HEK293 (cell line): ENCODE results near the gene ASTN2.

ENCODE experiments used
- CTCF ChIA-PET: fragments of 350-600 bp; formaldehyde crosslinking; extraction: SDS; loops from one replicate; lab custom pipeline; 2021; ENCODE audit warnings: antibody characterized with exemption; lab: Yijun Ruan, JAX
- POLR2A ChIA-PET: fragments of 300-600 bp; formaldehyde crosslinking; extraction: SDS; loops from one replicate; lab custom pipeline; 2020; ENCODE audit warnings: antibody characterized with exemption, inconsistent platforms; lab: Yijun Ruan, JAX
- H3K27ac ChIP-seq: fragments of 200-500 bp; sonication (Bioruptor generic); 2 replicates; pipeline ENCODE4 v1.5.1; 2014; ENCODE audit warnings: low read depth, low read length, control low read depth, inconsistent platforms; ENCODE audit errors: extremely low read depth
- H3K36me3 ChIP-seq, 2 experiments: fragments of 200-500 bp in 1 of 2; sonication (Bioruptor generic) in 1 of 2; 1 replicate in 1 of 2; 2 replicates in 1 of 2; pipeline ENCODE4 v1.5.1; 2014 to 2017; ENCODE audit warnings: inconsistent platforms in 2 of 2, low read length in 2 of 2; ENCODE audit not compliant: control insufficient read depth in 2 of 2, insufficient read depth in 1 of 2
- H3K4me1 ChIP-seq: fragments of 200-500 bp; sonication (Bioruptor generic); 2 replicates; pipeline ENCODE4 v1.5.1; 2014; ENCODE audit warnings: mild to moderate bottlenecking, low read length, inconsistent platforms; ENCODE audit not compliant: control insufficient read depth, insufficient read depth
- H3K4me3 ChIP-seq: 2 replicates; pipeline ENCODE4 v1.5.1; 2011; ENCODE audit warnings: low read depth, mild to moderate bottlenecking, control low read depth, low read length, moderate library complexity
- H3K9me3 ChIP-seq: fragments of 200-500 bp; sonication (Bioruptor generic); 2 replicates; pipeline ENCODE4 v1.5.1; 2014; ENCODE audit warnings: low read depth, low read length, inconsistent platforms; ENCODE audit not compliant: control insufficient read depth, insufficient read depth
- GFI1B ChIP-seq: fragments of 450-650 bp; formaldehyde crosslinking; IDR thresholded peaks from 2 replicates; pipeline ENCODE4 v1.5.1; 2016; ENCODE audit warnings: missing biosample characterization, missing genetic modification characterization
- GLIS1 ChIP-seq: fragments of 450-650 bp; formaldehyde crosslinking; IDR thresholded peaks from 2 replicates; pipeline ENCODE4 v1.5.1; 2016; ENCODE audit warnings: missing biosample characterization, missing genetic modification characterization
- IKZF3 ChIP-seq: fragments of 450-650 bp; IDR thresholded peaks from 2 replicates; pipeline ENCODE4 v1.5.0; 2018; ENCODE audit warnings: missing biosample characterization, mild to moderate bottlenecking, missing genetic modification characterization, moderate library complexity
- RBAK ChIP-seq: fragments of 450-650 bp; formaldehyde crosslinking; IDR thresholded peaks from 2 replicates; pipeline ENCODE4 v1.5.1; 2016; ENCODE audit warnings: missing biosample characterization, missing genetic modification characterization
- WT1 ChIP-seq: fragments of 450-650 bp; formaldehyde crosslinking; IDR thresholded peaks from 2 replicates; pipeline ENCODE4 v1.5.1; 2016; ENCODE audit warnings: missing biosample characterization, missing genetic modification characterization
- ZNF112 ChIP-seq: fragments of 450-650 bp; formaldehyde crosslinking; IDR thresholded peaks from 2 replicates; pipeline ENCODE4 v1.5.0; 2017; ENCODE audit warnings: missing biosample characterization, missing genetic modification characterization
- ZNF202 ChIP-seq: fragments of 450-650 bp; formaldehyde crosslinking; IDR thresholded peaks from 2 replicates; pipeline ENCODE4 v1.5.1; 2016; ENCODE audit warnings: missing biosample characterization, missing genetic modification characterization, borderline replicate concordance
- ZNF221 ChIP-seq: fragments of 450-650 bp; formaldehyde crosslinking; IDR thresholded peaks from 2 replicates; pipeline ENCODE4 v1.5.1; 2017; ENCODE audit warnings: missing biosample characterization, missing genetic modification characterization, borderline replicate concordance
- ZNF23 ChIP-seq: fragments of 450-650 bp; formaldehyde crosslinking; IDR thresholded peaks from 2 replicates; pipeline ENCODE4 v1.5.1; 2016; ENCODE audit warnings: missing biosample characterization, missing genetic modification characterization, borderline replicate concordance
- ZNF239 ChIP-seq: fragments of 450-650 bp; formaldehyde crosslinking; IDR thresholded peaks from 2 replicates; pipeline ENCODE4 v1.5.1; 2016; ENCODE audit warnings: missing biosample characterization, missing genetic modification characterization
- ZNF426 ChIP-seq: fragments of 450-650 bp; formaldehyde crosslinking; IDR thresholded peaks from 2 replicates; pipeline ENCODE4 v1.5.1; 2017; ENCODE audit warnings: missing biosample characterization, missing genetic modification characterization, mild to moderate bottlenecking, inconsistent platforms, moderate library complexity
- ZNF549 ChIP-seq: fragments of 450-650 bp; IDR thresholded peaks from 2 replicates; pipeline ENCODE4 v1.5.1; 2018; ENCODE audit warnings: missing biosample characterization, missing genetic modification characterization, mild to moderate bottlenecking, inconsistent platforms, moderate library complexity
- ZNF596 ChIP-seq: fragments of 450-650 bp; IDR thresholded peaks from 2 replicates; pipeline ENCODE4 v1.5.0; 2018; ENCODE audit warnings: missing biosample characterization, mild to moderate bottlenecking, missing genetic modification characterization, moderate library complexity
- ZNF600 ChIP-seq: fragments of 450-650 bp; formaldehyde crosslinking; IDR thresholded peaks from 2 replicates; pipeline ENCODE4 v1.5.1; 2016; ENCODE audit warnings: missing biosample characterization, missing genetic modification characterization
- ZNF660 ChIP-seq: fragments of 450-650 bp; IDR thresholded peaks from 2 replicates; pipeline ENCODE4 v1.5.1; 2018; ENCODE audit warnings: missing biosample characterization, mild to moderate bottlenecking, missing genetic modification characterization
- ZNF664 ChIP-seq: fragments of 450-650 bp; formaldehyde crosslinking; IDR thresholded peaks from 2 replicates; pipeline ENCODE4 v1.5.1; 2016; ENCODE audit warnings: missing biosample characterization, missing genetic modification characterization
- ZNF701 ChIP-seq: fragments of 450-650 bp; formaldehyde crosslinking; IDR thresholded peaks from 2 replicates; pipeline ENCODE4 v1.5.1; 2016; ENCODE audit warnings: missing biosample characterization, missing genetic modification characterization
- ZNF791 ChIP-seq: fragments of 450-650 bp; formaldehyde crosslinking; IDR thresholded peaks from 2 replicates; pipeline ENCODE4 v1.5.1; 2016; ENCODE audit warnings: missing biosample characterization, missing genetic modification characterization
- ZNF792 ChIP-seq: fragments of 450-650 bp; formaldehyde crosslinking; IDR thresholded peaks from 2 replicates; pipeline ENCODE4 v1.5.1; 2016; ENCODE audit warnings: missing biosample characterization, missing genetic modification characterization
- TF ChIP-seq, protein P1 (sequence below): fragments of 450-650 bp; formaldehyde crosslinking; IDR thresholded peaks from 2 replicates; pipeline ENCODE4 v1.5.1; 2016; ENCODE audit warnings: missing biosample characterization, missing genetic modification characterization
- TF ChIP-seq, protein P2 (sequence below): fragments of 450-650 bp; formaldehyde crosslinking; IDR thresholded peaks from 2 replicates; pipeline ENCODE4 v1.5.1; 2017; ENCODE audit warnings: missing biosample characterization, missing genetic modification characterization
- TF ChIP-seq, protein P3 (sequence below): sonication (generic); formaldehyde crosslinking; IDR thresholded peaks from 2 replicates; pipeline ENCODE4 v1.8.1; 2022; ENCODE audit warnings: mild to moderate bottlenecking, moderate library complexity, missing genetic modification reagents
- TF ChIP-seq, protein P4 (sequence below): fragments of 450-650 bp; formaldehyde crosslinking; IDR thresholded peaks from 2 replicates; pipeline ENCODE4 v1.5.1; 2017; ENCODE audit warnings: missing biosample characterization, mild to moderate bottlenecking, missing genetic modification characterization, moderate library complexity

ASTN2 gene

DNA sequence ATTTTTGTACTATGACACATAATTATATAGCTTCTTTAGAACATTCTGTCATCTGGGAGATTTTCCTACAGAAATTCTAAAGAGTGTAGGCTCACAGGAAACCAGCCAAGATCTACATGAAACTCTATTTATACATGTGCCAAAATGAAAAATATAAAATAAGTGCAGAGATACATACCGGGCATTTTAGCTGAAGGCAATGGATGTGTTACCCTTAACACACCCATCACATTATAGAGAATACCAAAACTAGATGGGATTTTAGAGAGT lies 601.9 kb downstream of the ASTN2 start:
- Histone ChIP-seq H3K4me1 (no peaks in the 10 kb centered on the region), H3K36me3 (no peaks in the 10 kb centered on the region), H3K9me3 (no peaks in the 10 kb centered on the region), H3K4me3 (no peak overlapping the region), H3K27ac (no peak overlapping the region)
- TF ChIP-seq ZNF600 (tag by site-specific recombination) (no peak), ZNF239 (no peak)
- POLR2A ChIA-PET = no interaction called here
- CTCF ChIA-PET = no interaction called here

DNA sequence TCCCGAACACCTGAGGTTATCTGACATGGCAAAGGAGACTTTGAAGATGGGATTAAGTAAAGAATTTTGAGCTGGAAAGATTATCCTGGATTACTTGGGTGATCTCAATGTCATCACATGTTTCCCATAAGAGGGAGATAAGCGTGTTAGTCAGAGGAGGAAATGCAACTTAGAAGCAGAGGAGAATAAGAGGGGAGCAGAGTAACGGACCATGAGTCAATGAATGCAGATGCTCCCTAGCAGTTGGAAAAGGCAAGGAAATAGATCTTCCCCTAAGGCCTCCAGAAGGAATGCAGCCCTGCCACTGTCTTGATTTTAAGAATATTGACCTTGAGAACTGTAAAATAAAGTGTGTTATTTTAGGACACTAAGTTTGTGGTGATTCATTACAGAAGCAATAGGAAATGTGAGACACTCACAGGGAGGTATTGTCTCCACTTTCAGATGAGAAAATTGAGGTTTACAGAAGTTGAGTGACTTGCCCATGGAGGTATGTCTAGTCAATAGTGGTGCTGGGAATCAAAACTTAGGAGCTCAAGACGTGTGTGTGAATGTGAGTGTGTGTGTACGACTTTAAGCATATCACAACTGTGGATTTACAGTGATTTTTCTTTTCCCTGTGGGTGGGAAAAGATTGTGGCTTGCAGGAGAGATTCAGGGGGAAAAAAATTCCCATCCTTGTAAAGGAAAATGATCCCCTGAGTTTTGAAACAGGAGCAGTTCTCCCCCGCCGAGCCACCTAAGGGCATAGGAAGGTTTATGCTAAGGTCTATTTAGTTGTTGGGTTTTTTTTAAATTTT lies 602.4 kb downstream of the ASTN2 start:
- no peaks in the 10 kb centered on the region for H3K9me3 ChIP-seq
- no peak overlapping the region for H3K4me3 ChIP-seq
- no peaks in the 10 kb centered on the region for H3K36me3 ChIP-seq
- H3K27ac ChIP-seq = no peak overlapping the region
- no peaks in the 10 kb centered on the region for H3K4me1 ChIP-seq
- TF ChIP-seq ZNF202 (tag by site-specific recombination) (no peak), IKZF3 (tag by site-specific recombination) (no peak), ZNF549 (tag by site-specific recombination) (no peak), GLIS1 (tag by site-specific recombination) (no peak), ZNF596 (tag by site-specific recombination) (no peak), ZNF426 (tag by site-specific recombination) (no peak), ZNF221 (no peak), GFI1B (tag by site-specific recombination) (no peak), ZNF791 (tag by site-specific recombination) (no peak)
- TF ChIP-seq, protein P1, sequence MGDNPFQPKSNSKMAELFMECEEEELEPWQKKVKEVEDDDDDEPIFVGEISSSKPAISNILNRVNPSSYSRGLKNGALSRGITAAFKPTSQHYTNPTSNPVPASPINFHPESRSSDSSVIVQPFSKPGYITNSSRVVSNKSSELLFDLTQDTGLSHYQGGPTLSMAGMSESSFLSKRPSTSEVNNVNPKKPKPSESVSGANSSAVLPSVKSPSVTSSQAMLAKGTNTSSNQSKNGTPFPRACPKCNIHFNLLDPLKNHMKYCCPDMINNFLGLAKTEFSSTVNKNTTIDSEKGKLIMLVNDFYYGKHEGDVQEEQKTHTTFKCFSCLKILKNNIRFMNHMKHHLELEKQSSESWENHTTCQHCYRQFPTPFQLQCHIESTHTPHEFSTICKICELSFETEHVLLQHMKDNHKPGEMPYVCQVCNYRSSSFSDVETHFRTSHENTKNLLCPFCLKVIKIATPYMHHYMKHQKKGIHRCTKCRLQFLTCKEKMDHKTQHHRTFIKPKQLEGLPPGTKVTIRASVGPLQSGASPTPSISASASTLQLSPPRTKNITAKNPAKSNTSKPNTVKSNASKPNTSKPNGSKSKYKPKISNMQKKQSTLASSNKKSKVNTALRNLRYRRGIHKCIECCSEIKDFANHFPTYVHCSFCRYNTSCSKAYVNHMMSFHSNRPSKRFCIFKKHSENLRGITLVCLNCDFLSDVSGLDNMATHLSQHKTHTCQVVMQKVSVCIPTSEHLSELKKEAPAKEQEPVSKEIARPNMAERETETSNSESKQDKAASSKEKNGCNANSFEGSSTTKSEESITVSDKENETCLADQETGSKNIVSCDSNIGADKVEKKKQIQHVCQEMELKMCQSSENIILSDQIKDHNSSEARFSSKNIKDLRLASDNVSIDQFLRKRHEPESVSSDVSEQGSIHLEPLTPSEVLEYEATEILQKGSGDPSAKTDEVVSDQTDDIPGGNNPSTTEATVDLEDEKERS (tag by site-specific recombination) = no peak
- TF ChIP-seq, protein P2, sequence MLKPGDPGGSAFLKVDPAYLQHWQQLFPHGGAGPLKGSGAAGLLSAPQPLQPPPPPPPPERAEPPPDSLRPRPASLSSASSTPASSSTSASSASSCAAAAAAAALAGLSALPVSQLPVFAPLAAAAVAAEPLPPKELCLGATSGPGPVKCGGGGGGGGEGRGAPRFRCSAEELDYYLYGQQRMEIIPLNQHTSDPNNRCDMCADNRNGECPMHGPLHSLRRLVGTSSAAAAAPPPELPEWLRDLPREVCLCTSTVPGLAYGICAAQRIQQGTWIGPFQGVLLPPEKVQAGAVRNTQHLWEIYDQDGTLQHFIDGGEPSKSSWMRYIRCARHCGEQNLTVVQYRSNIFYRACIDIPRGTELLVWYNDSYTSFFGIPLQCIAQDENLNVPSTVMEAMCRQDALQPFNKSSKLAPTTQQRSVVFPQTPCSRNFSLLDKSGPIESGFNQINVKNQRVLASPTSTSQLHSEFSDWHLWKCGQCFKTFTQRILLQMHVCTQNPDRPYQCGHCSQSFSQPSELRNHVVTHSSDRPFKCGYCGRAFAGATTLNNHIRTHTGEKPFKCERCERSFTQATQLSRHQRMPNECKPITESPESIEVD (tag by site-specific recombination) = no peak
- ChIA-PET POLR2A (no interaction called here), CTCF (no interaction called here)

DNA sequence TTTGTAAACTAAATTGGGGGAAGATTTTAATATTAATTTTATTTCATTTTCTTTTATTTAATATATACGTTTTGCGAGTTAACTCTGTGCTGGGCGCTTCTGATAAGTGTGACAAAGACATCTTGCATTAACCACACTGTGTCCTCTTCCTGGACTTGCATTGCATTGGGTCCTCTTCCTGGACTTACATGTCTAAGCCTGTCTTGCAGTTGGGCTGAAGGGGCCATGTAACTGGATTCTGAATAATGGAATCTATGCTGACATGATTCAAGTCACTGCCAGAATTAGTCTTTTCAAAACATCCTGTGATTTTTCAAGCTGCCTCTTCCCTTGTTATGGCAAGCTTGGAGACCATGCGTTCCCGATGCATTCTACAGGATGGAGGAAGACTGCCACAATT lies 605.2 kb downstream of the ASTN2 start:
- CTCF ChIA-PET = interaction anchor here (1.0 kb wide), 1 partner anchor 51 kb away, joined by 3 read pairs; no protein-coding TSS in a partner anchor

More for the DNA sequence above, 605.2 kb downstream of the ASTN2 start:
- no peaks in the 10 kb centered on the region for H3K36me3 ChIP-seq
- no peak for TF ChIP-seq ZNF426 (tag by site-specific recombination)
- no peak for TF ChIP-seq ZNF664 (tag by site-specific recombination)
- TF ChIP-seq RBAK (tag by site-specific recombination) = no peak
- TF ChIP-seq ZNF660 (tag by site-specific recombination) = no peak
- TF ChIP-seq ZNF23 (tag by site-specific recombination) = no peak
- no peak for TF ChIP-seq ZNF112 (tag by site-specific recombination)
- TF ChIP-seq, protein P3, sequence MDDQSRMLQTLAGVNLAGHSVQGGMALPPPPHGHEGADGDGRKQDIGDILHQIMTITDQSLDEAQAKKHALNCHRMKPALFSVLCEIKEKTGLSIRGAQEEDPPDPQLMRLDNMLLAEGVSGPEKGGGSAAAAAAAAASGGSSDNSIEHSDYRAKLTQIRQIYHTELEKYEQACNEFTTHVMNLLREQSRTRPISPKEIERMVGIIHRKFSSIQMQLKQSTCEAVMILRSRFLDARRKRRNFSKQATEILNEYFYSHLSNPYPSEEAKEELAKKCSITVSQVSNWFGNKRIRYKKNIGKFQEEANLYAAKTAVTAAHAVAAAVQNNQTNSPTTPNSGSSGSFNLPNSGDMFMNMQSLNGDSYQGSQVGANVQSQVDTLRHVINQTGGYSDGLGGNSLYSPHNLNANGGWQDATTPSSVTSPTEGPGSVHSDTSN (CRISPR knock-in tag) = no peak
- TF ChIP-seq WT1 (tag by site-specific recombination) = no peak
- TF ChIP-seq, protein P4, sequence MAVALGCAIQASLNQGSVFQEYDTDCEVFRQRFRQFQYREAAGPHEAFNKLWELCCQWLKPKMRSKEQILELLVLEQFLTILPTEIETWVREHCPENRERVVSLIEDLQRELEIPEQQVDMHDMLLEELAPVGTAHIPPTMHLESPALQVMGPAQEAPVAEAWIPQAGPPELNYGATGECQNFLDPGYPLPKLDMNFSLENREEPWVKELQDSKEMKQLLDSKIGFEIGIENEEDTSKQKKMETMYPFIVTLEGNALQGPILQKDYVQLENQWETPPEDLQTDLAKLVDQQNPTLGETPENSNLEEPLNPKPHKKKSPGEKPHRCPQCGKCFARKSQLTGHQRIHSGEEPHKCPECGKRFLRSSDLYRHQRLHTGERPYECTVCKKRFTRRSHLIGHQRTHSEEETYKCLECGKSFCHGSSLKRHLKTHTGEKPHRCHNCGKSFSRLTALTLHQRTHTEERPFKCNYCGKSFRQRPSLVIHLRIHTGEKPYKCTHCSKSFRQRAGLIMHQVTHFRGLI (tag by site-specific recombination) = no peak
- TF ChIP-seq ZNF792 (tag by site-specific recombination) = no peak
- TF ChIP-seq ZNF701 = no peak
- POLR2A ChIA-PET = no interaction called here
- no peak overlapping the region for H3K4me3 ChIP-seq
- H3K9me3 ChIP-seq = no peaks in the 10 kb centered on the region
- no peaks in the 10 kb centered on the region for H3K4me1 ChIP-seq
- H3K27ac ChIP-seq = no peak overlapping the region
